AG10803 (cell line): Measurements from ENCODE around the gene EIF5AL1.
A peak's percentile ranks its signal among the peaks of the same experiment; 100 is the strongest.
"Not testable (repeated sequence)": the region's sequence is repeated elsewhere in the genome, so short reads cannot be mapped to it uniquely, and the experiment has no call there.

Experiments
- DNase-seq: peaks from one replicate; pipeline ENCODE4 v3.0.0; 2010; ENCODE audit warnings: low read depth
- H3K4me3 ChIP-seq: 2 replicates; pipeline ENCODE4 v1.5.1; 2011; ENCODE audit warnings: mild to moderate bottlenecking, low read length, control low read depth
- TF ChIP-seq, protein P1 (sequence below): conservative IDR thresholded peaks from 2 replicates; pipeline ENCODE4 v1.5.1; 2011; ENCODE audit warnings: mild to moderate bottlenecking, low read length, control low read depth, inconsistent platforms

The EIF5AL1 gene

GRCh38 chr10:79502561-79503309 is 9.6 kb upstream of the EIF5AL1 start:
- no peak overlapping the region for H3K4me3 ChIP-seq
- TF ChIP-seq, protein P1, sequence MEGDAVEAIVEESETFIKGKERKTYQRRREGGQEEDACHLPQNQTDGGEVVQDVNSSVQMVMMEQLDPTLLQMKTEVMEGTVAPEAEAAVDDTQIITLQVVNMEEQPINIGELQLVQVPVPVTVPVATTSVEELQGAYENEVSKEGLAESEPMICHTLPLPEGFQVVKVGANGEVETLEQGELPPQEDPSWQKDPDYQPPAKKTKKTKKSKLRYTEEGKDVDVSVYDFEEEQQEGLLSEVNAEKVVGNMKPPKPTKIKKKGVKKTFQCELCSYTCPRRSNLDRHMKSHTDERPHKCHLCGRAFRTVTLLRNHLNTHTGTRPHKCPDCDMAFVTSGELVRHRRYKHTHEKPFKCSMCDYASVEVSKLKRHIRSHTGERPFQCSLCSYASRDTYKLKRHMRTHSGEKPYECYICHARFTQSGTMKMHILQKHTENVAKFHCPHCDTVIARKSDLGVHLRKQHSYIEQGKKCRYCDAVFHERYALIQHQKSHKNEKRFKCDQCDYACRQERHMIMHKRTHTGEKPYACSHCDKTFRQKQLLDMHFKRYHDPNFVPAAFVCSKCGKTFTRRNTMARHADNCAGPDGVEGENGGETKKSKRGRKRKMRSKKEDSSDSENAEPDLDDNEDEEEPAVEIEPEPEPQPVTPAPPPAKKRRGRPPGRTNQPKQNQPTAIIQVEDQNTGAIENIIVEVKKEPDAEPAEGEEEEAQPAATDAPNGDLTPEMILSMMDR = peak; percentile 27; the same call in 1 of the 2 replicates
- no peak for DNase-seq

DNA sequence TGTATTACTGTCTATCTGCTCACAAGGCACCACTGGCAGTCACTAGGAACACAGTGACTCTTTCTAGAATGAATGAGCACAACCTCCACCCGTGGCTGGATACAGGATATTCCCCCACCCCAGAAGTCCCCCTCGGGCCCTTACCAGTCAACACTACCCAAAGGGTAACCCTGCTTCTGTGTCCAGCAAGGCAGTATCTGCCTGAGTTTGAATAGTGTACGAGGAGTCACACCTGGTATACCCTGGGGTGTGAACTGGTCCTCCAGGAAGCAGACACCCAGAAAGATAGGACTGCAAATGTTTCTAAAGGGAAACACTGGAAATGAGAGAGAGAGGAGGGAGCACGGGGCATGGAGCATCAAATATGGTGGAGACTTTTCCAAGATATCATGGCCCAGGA is 8.5 kb upstream of the EIF5AL1 start:
- not testable (repeated sequence) for H3K4me3 ChIP-seq, DNase-seq

DNA sequence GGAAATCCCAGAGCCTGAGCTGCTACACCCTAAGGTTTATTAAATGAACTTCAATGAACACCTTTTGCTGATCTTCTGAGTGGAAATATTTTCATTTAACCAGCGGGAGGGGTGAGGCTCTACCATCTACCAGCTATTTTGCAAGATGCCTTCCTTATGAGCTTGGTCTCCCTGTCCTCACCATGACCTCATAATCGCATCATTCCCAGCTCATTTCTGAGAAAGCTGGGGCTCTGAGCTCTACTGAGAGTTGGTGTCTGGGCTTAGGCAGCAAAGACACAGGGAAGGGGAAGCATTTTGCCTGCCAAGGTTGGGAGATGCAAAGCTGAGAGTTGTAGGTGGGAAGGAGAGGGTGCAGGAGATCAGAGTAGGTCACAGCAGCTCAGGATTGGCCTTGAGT is 7.8 kb upstream of the EIF5AL1 start:
- not testable (repeated sequence) for DNase-seq, H3K4me3 ChIP-seq

DNA sequence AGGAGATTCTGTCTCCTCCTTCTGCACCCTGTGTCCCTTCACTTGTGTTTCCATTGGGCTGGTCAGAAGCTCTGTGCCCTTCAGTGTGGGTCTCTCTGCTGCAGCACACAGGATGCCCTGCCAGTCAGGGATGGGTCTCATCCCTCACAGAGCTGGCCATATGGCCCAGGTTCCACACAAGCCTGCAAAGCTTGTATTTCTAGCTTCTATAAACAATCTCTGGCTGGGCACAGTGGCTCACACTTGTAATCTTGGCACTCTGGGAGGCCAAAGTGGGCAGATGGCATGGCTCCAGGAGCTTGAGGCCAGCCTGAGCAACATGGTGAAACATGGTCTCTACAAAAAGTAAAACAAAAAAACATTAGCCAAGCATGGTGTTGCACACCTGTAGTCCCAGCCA is 7.0 kb upstream of the EIF5AL1 start:
- not testable (repeated sequence) for H3K4me3 ChIP-seq, DNase-seq

DNA sequence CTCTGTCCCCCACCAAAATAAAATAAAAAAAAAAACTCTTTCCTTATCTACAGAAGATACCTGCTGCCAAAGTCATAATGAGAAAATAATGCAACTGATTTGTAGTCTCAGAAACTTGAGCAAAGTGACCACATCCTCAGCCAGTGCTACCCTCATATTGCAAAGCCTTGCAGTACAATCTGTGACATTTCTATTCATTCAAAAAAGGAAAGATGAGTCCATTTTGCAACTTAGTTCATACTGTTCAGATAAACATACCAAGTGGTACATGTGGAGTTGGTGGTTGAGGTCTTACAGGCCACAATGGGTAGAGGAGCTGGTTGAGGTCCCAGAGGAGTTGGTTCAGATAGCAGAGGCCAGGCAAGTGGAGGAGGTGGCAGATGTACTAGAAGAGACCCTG is 6.5 kb upstream of the EIF5AL1 start:
- TF ChIP-seq, protein P1 = no peak
- DNase-seq = no peak
- H3K4me3 ChIP-seq = no peak overlapping the region

- DNase-seq = no peak
- H3K4me3 ChIP-seq = no peak overlapping the region
- TF ChIP-seq, protein P1 = no peak
Observed at GRCh38 chr10:79507440-79508167, 4.7 kb upstream of the EIF5AL1 start.

DNA sequence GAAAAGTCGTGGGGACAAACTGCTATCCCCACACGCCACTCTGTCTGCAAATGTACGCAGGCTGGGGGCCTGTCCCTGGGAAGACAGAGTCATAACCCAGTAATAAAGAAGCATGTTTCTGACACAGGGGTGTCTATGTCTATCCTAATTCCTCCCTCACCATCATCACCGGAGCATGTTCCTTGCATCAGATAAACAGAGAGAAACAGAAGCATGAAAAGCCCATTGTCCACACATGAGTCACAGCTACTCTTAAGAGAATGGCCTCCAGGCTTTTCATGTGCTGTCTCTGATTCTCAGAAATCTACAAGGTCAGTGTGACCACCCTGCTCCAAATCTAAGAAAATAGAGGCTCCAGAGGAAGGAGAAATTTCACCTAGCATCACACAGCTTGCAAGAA is 4.1 kb upstream of the EIF5AL1 start:
- DNase-seq, H3K4me3 ChIP-seq: not testable (repeated sequence)

DNA sequence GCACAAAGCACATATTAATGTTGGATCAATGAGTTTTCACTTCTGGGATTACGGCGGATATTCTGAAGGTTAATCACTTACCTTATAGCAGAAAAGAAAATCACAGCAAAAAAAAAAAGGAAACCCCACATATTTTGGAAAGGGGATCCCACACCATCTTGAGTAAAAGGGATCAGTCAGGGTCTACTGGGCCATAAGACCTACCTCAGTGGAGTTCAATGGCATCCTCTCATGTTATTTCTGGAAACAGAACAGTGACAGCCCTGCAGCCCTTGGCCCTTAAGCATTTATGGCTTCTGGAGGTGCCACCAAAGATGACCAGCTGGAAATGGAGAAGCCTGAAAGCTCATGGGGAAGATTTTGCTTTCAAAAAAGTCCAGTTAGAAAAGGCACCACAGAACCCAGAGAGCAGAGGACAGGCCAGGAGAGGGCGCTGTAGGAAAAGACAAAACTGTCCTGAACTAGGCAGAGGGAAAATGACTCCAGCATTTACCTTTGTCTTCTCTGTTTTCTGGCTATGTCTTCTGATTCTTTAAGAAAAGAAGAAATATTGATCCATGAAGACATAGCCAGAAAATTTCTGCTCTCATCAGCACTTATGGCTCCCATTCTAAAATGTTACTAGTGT is 2.9 kb upstream of the EIF5AL1 start:
- H3K4me3 ChIP-seq, DNase-seq: not testable (repeated sequence)

DNA sequence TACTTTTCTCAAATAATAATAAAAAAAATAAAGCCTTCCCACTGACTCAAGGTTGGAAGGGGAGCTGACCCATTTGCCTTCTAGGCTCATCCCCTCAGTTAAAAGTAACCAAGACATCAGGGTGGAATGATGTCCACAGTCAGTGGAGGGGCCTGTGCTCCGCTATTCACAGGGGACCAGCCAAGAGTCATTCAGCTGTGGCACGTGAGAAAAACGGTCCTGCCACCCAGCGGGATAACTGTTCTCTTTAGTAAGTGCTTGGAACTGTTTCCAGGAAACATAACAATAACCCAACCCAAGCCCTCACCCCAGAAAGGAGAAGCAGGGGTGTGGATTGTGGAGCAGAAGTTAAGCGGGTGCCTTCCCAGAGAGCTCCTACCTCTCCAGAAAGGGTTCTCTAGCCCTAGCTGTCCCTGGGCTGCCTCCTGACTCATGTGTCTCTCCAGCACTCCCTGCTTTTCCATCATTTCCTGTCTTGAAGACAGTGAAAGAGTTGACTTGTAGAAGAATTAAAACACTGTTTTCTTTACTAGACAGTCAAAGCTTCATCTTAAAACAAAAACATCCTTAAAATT is 2.3 kb upstream of the EIF5AL1 start:
- not testable (repeated sequence) for DNase-seq, H3K4me3 ChIP-seq

GRCh38 chr10:79516532-79517205 is 4.3 kb downstream of the EIF5AL1 start:
- not testable (repeated sequence) for H3K4me3 ChIP-seq, DNase-seq

DNA sequence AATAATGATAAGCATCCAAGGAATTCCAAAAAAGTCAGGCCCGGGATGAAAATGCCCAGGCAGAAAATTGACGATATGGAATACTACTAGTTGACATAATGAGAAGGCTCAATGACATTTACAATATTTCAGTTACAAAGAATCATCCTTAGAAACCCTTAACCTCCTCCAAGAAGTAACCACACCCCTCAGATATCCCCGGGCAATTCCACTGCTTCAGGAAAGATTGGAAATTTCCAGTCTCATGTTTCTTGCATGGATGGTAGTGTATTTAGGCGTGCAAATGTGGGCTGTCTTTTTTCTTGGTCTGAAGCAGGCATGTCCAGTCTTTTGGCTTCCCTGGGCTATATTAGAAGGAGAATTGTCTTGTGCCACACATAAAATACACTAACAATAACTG is 5.2 kb downstream of the EIF5AL1 start:
- DNase-seq, H3K4me3 ChIP-seq: not testable (repeated sequence)

DNA sequence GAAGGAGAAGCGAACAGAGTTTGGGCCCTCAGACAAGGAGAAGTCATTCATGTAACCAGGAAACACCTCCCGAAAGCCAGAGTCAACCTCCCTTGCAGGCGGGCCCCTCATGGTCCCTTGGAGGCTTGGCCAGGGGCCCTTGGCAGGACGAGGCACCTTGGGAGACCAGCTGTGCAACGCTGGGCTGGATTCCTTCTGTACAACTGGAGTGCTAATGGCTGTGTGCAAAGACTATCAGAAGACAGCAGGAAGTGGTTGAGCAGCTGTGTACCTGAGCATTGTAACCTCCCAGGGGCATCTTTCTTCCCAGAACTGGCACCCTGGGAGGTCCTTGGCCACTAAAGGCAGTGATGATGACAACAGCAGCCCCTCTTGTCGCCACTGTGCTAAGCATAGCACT is 9.4 kb downstream of the EIF5AL1 start:
- not testable (repeated sequence) for H3K4me3 ChIP-seq, DNase-seq

GRCh38 chr10:79522464-79522863 is 10.1 kb downstream of the EIF5AL1 start:
- H3K4me3 ChIP-seq, DNase-seq: not testable (repeated sequence)

DNA sequence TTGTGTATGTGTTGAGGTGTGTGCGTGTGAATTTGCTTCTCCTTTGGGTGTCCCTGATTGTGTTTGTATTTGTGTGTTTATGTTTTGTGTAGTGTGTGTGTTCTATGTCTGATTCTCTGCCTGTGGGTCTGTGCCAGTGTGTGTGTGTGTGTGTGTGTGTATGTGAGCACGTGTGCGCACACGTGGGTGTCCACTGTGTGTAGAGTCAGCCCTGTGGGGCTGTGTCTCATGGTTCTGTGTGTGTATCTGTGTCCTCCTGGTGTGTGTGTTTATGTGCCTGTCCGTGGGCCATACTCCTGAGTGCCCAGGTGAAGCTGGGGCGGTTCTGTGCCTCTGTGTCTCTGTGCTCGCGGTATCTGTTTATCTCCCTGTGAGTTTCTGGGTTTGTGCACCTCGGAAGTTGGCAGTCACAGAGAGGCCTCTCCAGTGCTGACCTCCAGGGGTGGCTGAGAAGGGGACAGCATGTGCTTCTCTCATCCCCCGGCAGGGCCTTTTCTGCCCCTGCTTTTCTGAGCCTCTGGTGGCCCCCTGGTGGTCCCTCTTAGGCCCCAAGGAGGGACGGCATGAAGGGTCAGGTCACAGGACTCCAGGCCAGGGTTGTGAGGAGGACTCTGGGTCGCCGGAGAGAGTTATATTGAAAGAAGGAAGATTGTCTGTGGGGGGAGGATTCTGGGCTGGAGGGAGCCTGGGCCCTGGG is 11.0 kb downstream of the EIF5AL1 start:
- DNase-seq, H3K4me3 ChIP-seq: not testable (repeated sequence)
